Prostate gland (tissue), 2 donors: ENCODE results near the gene ALDOC.

Experiments
- CTCF ChIP-seq, 4 experiments: fragments of 200-600 bp in 2 of 4; fragments of 450-650 bp in 2 of 4; sonication (generic) in 2 of 4; IDR thresholded peaks; 1 replicate in 3 of 4; 2 replicates in 1 of 4; pipeline ENCODE4 v1.5.1; 2016 to 2019; ENCODE audit warnings: antibody characterized with exemption in 4 of 4, mild to moderate bottlenecking in 2 of 4, moderate library complexity in 2 of 4
- POLR2A ChIP-seq: fragments of 450-650 bp; IDR thresholded peaks from one replicate; pipeline ENCODE4 v1.6.1; 2016; ENCODE audit warnings: antibody characterized with exemption, mild to moderate bottlenecking
- POLR2AphosphoS5 ChIP-seq: sonication (generic); formaldehyde crosslinking; IDR thresholded peaks from one replicate; pipeline ENCODE4 v1.6.1; 2017; ENCODE audit warnings: antibody characterized with exemption

- TF ChIP-seq CTCF (IDR thresholded peaks at IDR 0.05) (no peak), POLR2A (no peak), POLR2AphosphoS5 (no peak)
These were observed 30.8 kb downstream of the ALDOC start for GRCh38 chr17:28545787-28546415.
